Mucosa of rectum (tissue), 2 donors: ENCODE data around the gene STAG3.

Experiments used
- H3K27ac ChIP-seq, 2 donors: one replicate each; pipeline ENCODE4 v1.7.0; 2013; ENCODE audit warnings: inconsistent platforms in 2 of 2, low read depth in 2 of 2, low read length in 2 of 2
- H3K27me3 ChIP-seq, 2 donors: one replicate each; pipeline ENCODE4 v1.7.0; 2013; ENCODE audit warnings: low read length in 2 of 2; ENCODE audit not compliant: control insufficient read depth in 2 of 2, insufficient read depth in 2 of 2
- H3K36me3 ChIP-seq, 2 donors: one replicate each; pipeline ENCODE4 v1.7.0; 2013; ENCODE audit warnings: low read length in 2 of 2; ENCODE audit not compliant: control insufficient read depth in 2 of 2, insufficient read depth in 2 of 2
- H3K4me1 ChIP-seq, 2 donors: one replicate each; pipeline ENCODE4 v1.7.0; 2013; ENCODE audit warnings: low read length in 2 of 2, mild to moderate bottlenecking in 1 of 2; ENCODE audit not compliant: control insufficient read depth in 2 of 2, insufficient read depth in 2 of 2
- H3K4me3 ChIP-seq, 2 donors: one replicate each; pipeline ENCODE4 v1.7.0; 2013; ENCODE audit warnings: low read length in 2 of 2
- H3K9ac ChIP-seq, 2 donors: one replicate each; pipeline ENCODE4 v1.7.0; 2013; ENCODE audit warnings: low read length in 2 of 2, low read depth in 1 of 2, mild to moderate bottlenecking in 1 of 2
- H3K9me3 ChIP-seq, 2 donors: one replicate each; pipeline ENCODE4 v1.7.0; 2013; ENCODE audit warnings: low read length in 2 of 2; ENCODE audit not compliant: control insufficient read depth in 2 of 2
- donor health status: healthy.
- donor health status: Normal muscosa, but diverticular disease.

The STAG3 gene

DNA sequence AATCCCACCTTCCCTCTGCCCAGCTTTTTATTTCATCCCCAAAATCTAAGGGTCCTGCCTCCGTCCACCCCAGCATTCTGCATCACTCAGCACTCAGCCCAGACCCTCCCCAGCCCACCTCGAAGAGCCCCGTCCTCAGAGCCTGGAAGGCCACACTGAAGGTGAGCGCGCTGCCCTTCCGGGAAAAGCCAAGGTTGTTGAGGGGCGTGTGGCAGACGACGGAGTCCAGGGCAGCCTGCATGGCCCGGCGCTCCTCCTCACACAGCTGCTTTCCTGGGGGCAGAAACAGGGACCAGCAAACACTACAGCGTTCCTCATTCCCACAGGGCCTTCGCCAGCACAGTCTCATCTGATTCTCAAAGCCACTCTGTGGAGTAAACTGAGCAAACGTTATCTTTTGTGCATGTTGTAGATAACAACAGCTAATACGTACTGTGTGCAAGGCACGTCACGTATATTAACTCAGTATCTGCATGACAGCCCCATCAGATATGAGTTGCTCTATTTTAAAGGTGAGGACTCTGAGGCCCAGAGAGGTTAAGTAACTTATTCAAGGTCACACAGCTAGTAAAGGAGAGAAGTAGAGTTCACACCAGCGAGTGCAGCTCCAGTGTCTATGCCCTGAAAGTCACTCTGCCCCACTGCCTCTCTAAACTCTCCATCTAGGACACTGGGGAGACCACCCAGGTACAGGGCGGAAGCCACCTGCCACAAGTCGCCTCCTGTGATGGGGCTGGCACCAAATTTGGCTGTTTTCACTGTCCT is 22.0 kb upstream of the STAG3 start:
- Histone ChIP-seq H3K27ac (peak overlapping the region; percentile 96 to 97), H3K4me3 (peak overlapping the region; percentile 1 to 35), H3K27me3 (no peaks in the 10 kb centered on the region), H3K36me3 (peaks cover 20% of the 10 kb centered on the region in 2 donors), H3K4me1 (peaks cover 61 to 68% of the 10 kb centered on the region in 2 donors), H3K9me3 (no peaks in the 10 kb centered on the region), H3K9ac (peak overlapping the region in 1 of 2 donors; percentile 57)

DNA sequence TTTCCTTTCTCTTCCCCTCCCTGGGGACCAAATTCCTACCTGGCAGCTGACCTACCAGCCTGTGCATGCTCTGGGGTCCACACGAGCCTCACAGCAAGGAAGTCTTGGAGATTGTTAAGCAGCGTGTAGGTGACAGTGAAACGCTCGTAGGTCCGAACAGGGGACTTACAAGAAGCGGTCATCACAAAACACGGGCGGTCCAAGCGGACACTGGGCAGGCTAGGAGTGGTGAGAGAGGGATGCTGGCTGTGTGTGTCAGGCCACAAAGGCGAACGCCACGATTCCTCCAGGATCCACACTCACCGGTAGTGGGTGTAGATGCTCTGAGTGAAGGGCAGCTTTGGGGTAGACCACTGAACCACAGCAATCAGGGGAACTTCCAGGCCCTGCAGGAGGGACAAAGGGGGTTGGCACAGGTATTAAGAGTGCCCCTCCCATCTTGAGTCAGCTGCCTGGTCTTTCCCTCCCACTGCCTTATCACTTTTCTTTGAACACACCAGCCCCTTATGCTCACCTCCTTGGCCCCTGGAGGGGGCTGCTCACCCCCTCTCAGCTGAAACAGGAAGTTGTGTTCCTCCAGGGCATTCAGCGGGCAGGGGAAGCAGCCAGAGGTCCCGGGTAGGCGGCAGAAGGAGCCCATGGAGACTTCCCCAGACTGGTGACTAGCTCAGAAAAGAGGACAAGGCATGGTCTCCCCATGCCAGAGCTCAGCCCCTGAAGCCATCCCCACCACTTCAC is 21.2 kb upstream of the STAG3 start:
- H3K36me3 ChIP-seq = peaks cover 20% of the 10 kb centered on the region in 2 donors
- peaks cover 61 to 67% of the 10 kb centered on the region in 2 donors for H3K4me1 ChIP-seq
- H3K9me3 ChIP-seq = no peaks in the 10 kb centered on the region
- peak overlapping the region; percentile 76 to 97 for H3K27ac ChIP-seq
- H3K27me3 ChIP-seq = no peaks in the 10 kb centered on the region
- H3K4me3 ChIP-seq = peak overlapping the region; percentile 20 to 88
- peak overlapping the region in 1 of 2 donors; percentile 86 for H3K9ac ChIP-seq

DNA sequence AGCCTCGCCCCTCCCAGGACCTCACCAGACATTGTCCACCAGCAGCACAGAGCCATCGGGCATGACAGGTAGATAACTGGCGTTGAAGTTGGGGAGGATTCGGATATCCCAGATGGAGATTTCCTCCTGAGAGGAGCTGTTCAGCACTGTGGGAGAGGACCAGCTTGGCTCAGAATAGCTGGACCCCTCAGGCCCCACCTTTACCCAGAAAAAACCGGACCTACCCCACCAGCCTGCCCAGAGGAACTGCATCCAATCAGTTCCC is 20.7 kb upstream of the STAG3 start:
- H3K9ac ChIP-seq = peak overlapping the region in 1 of 2 donors; percentile 86
- peaks cover 58 to 62% of the 10 kb centered on the region in 2 donors for H3K4me1 ChIP-seq
- no peaks in the 10 kb centered on the region for H3K27me3 ChIP-seq
- peak overlapping the region; percentile 83 to 88 for H3K4me3 ChIP-seq
- peak overlapping the region; percentile 76 to 84 for H3K27ac ChIP-seq
- no peaks in the 10 kb centered on the region for H3K9me3 ChIP-seq
- H3K36me3 ChIP-seq = peaks cover 20% of the 10 kb centered on the region in 2 donors

DNA sequence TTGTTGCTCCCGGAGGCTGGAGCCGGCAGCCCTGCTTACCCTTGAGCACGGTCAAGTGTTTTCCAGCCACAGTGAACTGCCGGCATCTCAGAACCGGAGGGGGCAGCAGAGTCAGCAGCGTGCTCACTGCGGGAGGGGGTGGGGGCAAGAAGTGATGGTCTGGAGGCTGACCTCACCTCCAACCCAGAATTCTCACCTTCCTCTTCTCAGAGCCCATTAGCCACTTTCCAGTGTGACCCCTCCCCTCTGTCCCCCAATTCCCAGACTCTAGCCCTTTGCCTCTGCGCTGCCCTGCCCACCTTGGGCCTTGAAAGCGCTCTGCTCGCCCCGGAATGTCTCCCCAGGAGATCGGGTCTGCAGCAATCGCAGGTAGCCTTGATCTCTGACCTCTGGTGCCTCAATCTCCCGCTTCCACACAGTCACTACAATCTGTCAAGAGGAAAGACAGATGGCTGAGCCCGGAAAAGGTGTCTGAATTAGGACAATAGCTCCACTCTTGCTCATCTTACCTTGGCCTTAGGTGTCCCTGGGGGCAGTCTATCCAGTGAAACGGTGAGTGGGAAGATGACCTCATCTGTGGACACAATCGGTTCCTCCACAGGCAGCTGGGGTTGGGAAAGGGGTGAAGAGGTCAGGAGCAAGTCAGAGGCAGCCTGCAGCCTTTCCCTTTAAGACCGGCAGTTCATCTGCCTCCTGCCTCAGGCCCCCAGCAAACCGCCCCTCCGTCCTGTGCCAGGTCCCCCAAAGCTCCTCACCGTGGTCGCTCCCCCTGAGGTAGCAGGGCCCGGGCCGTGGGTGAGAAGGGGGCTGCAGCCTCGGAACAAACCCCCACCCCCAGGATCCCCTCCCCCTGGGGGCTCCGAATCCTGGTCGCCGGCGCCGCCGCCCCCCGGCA is 20.1 kb upstream of the STAG3 start:
- Histone ChIP-seq H3K36me3 (peaks cover 17 to 20% of the 10 kb centered on the region in 2 donors), H3K27ac (peak overlapping the region; percentile 76 to 84), H3K4me1 (peaks cover 54 to 58% of the 10 kb centered on the region in 2 donors), H3K4me3 (peak overlapping the region; percentile 83 to 88), H3K27me3 (no peaks in the 10 kb centered on the region), H3K9me3 (no peaks in the 10 kb centered on the region), H3K9ac (peak overlapping the region; percentile 77 to 86)

DNA sequence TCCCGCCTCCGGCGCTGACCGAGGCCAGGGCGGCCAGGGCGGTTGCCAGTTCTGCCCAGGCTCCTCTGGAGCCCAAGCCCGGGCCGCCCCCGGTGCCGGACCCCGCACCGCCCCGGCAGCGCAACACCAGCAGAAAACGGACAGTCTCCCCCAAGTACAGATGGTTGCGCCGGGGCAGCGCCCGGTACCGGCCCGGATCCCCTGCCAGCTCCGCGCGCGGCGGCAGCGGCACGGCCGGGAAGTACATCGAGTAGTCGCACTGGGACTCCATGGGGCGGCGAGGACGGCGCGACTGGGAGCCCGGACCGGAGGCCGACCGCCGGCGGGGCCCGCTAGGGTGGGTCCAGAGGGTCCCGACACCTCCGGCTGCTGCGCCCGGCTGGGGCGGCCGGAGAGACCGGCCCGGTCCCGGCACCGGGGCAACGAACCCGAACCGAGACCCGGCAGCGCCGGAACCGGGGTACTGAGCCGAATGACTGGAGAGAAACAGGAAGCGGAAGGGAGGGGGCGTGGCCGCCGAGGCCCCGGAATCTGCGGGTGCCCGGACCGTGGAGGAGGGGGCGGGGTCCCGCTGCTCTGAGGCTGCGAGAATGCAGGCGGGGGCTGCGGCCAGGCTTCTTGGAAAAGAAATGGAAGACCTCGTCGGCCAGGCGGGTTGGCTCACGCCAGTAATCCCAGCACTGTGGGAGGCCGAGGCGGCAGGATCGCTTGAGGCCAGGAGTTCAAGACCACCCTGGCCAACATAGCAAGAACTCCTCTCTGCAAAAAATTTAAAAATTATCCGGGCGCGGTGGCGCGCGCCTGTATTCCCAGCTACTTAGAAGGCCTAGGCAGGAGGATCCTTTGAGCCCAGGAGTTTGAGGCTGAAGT is 19.3 kb upstream of the STAG3 start, which contains the start of gene TRAPPC14:
TSS of gene TRAPPC14 (minus strand) at position 495 of the 870 bp plus-strand sequence. CDS start at position 271, 224 bp downstream.
- Histone ChIP-seq H3K9me3 (no peaks in the 10 kb centered on the region), H3K27me3 (no peaks in the 10 kb centered on the region), H3K36me3 (peaks cover 15 to 19% of the 10 kb centered on the region in 2 donors), H3K27ac (peak within 1 kb of the TSS; percentile 76 to 84), H3K4me1 (peaks cover 55 to 56% of the 10 kb centered on the region in 2 donors), H3K9ac (peak within 1 kb of the TSS; percentile 77 to 86), H3K4me3 (peak within 1 kb of the TSS; percentile 83 to 88)

DNA sequence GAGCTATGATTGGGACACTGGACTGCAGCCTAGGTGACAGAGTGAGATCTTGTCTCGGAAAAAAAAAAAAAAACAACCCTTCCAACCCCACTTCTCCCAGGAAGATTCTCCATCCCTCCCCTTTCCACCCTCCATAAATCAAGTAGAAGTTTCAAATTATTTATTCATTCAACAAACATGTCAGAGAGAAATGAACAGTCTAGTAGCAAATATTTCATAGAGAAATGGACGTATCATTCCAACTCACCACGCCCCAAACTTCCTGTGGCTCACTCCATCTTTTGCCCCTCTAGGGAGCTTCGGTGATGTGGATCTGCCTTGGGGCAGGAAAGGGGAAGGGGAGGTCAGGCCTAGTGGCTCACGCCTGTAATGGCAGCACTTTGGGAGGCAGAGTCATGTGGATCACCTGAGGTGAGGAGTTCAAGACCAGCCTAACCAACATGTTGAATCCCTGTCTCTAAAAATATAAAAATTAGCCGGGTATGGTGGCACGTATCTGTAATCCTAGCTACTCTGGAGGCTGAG is 18.6 kb upstream of the STAG3 start:
- peak overlapping the region in 1 of 2 donors; percentile 76 for H3K27ac ChIP-seq
- no peaks in the 10 kb centered on the region for H3K27me3 ChIP-seq
- peak overlapping the region; percentile 63 to 86 for H3K9ac ChIP-seq
- peak overlapping the region; percentile 83 to 88 for H3K4me3 ChIP-seq
- peaks cover 48 to 52% of the 10 kb centered on the region in 2 donors for H3K4me1 ChIP-seq
- peaks cover 15 to 19% of the 10 kb centered on the region in 2 donors for H3K36me3 ChIP-seq
- H3K9me3 ChIP-seq = no peaks in the 10 kb centered on the region

DNA sequence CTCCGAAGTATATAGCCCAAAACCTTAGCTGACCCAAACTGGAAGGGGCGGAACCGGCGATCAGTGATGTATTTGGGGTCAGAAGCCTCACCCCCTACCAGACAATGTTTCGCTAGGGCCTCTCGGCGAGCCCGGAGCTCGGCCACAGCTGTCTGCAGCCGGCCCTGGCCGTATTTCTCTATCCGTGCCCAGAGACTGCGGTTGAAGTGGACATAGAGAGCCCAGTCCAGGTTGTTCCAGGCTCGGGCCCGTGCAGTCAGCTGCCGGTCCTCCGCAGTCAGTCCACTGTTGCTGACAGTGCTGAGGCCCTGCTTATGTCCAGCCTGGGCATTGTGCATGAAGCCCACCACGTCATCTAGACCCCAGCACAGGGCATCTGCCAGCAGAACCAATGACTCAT is 17.7 kb upstream of the STAG3 start:
- peaks cover 40 to 44% of the 10 kb centered on the region in 2 donors for H3K4me1 ChIP-seq
- H3K27ac ChIP-seq = no peak overlapping the region
- no peaks in the 10 kb centered on the region for H3K9me3 ChIP-seq
- no peak overlapping the region for H3K4me3 ChIP-seq
- no peak overlapping the region for H3K9ac ChIP-seq
- peaks cover 15 to 19% of the 10 kb centered on the region in 2 donors for H3K36me3 ChIP-seq
- no peaks in the 10 kb centered on the region for H3K27me3 ChIP-seq

DNA sequence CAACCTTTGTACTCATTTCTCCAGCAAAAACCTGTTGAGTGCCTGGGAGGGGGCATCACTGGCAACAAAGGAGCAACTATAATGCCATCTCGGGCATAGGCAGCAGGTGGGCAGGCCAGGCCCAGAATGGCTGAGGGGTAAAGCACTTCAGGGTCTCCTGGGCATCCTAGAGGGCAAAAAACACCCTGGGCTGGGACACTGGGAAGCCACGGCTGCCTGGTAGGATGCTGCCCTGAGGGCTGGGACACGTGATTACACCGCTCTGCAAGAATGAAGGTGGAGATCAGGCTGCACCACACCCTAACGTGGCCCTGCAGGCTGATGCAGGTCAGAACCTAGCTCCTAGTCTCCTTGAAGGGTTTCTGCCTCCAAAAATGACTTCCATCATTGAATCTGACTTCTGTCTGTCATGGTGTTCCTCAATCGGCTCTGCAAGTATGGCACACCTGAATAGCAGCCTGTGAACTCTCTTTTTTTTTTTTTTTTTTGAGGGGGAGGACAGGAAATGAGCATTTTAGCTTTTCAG is 14.6 kb upstream of the STAG3 start:
- Histone ChIP-seq H3K4me3 (no peak overlapping the region), H3K27me3 (peaks cover 0 to 2% of the 10 kb centered on the region in 2 donors), H3K4me1 (peaks cover 23 to 31% of the 10 kb centered on the region in 2 donors), H3K9me3 (no peaks in the 10 kb centered on the region), H3K27ac (peak overlapping the region; percentile 70 to 75), H3K36me3 (no peaks in the 10 kb centered on the region), H3K9ac (peak overlapping the region in 1 of 2 donors; percentile 2)

DNA sequence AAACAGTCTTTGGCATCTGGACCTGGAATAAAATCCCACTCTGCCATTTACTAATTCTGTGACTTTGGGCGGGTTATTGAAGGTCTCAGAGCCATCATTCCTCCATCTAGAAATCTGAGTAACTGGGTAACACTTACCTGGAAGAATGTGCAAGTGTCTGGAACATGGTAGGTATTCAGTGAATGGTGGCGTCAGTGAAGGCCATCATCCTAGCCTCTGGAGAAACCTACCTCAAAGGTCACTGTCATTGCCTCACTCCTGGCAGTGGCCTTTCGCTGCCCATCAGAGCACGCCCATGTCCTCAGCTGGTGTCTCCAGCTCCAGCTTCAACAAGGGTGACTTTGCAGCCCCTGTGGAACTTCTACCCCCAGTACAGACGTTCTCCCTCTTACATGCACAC is 13.8 kb upstream of the STAG3 start:
- Histone ChIP-seq H3K27me3 (peaks cover 0 to 2% of the 10 kb centered on the region in 2 donors), H3K9me3 (no peaks in the 10 kb centered on the region), H3K36me3 (no peaks in the 10 kb centered on the region), H3K27ac (no peak overlapping the region), H3K4me1 (peaks cover 27 to 35% of the 10 kb centered on the region in 2 donors), H3K4me3 (no peak overlapping the region), H3K9ac (no peak overlapping the region)
